ENCODE results near the gene HPCAL1.
A peak's percentile ranks its signal among the peaks of the same experiment; 100 is the strongest.
"Not testable (repeated sequence)": the region's sequence is repeated elsewhere in the genome, so short reads cannot be mapped to it uniquely, and the experiment has no call there.

The HPCAL1 gene

DNA sequence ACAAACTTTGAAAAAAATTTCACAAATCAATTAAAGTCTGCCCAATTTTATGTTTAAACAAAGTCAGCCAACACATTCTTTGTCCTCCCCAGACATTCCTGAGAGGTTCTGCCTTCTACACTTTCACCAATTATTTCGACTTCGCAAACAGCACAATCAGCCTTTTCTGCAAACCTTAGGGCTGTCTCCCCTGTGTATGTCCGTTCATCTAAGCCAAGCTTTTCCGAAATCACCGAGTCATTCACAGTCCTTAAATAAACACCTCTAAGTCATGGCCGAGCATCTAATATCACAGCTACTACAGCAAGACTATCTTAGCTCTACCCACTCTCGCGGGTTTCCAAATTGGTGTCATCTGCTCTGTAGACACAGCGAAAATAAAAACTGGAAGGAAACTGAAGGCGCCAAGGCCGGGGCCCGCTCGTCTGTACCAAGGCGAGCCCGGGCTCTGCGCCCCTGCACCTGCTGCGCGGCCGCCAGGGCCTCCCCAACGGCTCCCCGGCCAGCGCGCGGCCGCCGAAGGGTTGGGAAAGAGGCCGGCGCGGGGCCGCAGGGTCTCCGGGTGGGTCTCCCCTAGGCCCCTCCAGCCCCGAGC lies 144.7 kb downstream of the HPCAL1 start:
- DNase-seq, result peak in 1 of 2 experiments; percentile 55

DNA sequence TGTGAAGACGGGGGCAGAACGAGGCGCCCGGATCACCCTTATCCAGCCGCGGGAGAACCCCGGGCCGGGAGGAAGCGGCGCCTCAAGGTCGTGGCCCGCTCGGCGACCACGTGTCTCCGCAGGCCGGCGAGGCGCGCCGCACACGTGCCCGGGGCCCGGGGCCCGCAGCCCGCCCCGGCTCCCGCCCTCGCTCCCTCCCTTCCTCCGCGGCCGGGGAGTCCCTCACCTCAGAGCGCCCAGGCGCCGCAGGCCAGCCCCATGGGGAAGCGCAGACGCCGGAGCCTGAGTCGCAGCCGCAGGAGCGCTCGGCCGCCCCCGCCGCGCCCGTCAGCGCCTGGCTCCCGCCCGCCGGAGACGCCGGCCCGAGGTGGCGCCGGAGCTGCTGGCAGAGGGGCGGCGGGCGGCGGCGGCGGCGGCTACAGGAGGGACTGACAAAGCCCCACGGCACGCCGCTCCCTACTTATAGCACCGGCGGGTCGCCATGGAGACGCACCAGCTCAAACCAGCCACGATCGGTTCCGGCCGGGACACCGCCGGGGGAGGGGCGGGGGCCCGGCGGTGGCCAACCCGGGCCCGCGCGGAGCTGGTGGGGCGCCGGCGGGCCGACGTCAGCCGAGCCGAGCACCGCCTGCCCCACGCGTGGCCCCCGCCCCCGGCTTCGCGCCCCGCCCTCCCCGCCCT lies 145.3 kb downstream of the HPCAL1 start, which contains the start of gene ODC1:
Gene ODC1 (minus strand): TSS at position 433 of the 681 bp plus-strand sequence. CDS start 3,295 bp downstream, outside the sequence.
- DNase-seq, result peak; percentile 97

- DNase-seq, result peak; percentile 91
These were observed 146.1 kb downstream of the HPCAL1 start for GRCh38 chr2:10448576-10449485.

DNA sequence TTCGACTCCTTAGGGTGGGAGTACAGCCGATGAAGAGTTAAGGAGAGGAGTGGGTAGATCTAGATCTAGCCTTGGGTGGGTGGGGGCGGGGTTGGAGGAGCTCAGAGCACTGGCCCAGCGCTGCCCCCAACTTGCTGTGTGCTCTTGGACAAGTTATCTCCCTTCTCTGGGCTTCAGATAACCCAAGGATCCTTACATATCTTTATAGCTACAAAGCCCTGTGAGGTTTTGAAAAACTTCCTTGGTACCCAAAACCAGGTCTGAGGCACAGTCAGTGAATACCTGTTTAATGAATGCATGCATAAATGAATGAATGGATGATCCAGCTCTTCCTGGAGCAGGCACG lies 146.8 kb downstream of the HPCAL1 start:
- no peak for DNase-seq

- DNase-seq, result no peak
These were observed 147.4 kb downstream of the HPCAL1 start for GRCh38 chr2:10449838-10450691.

GRCh38 chr2:10451819-10452218 lies 149.1 kb downstream of the HPCAL1 start:
- no peak for DNase-seq

- DNase-seq, result no peak
These were observed 149.6 kb downstream of the HPCAL1 start for GRCh38 chr2:10452312-10452711.

DNA sequence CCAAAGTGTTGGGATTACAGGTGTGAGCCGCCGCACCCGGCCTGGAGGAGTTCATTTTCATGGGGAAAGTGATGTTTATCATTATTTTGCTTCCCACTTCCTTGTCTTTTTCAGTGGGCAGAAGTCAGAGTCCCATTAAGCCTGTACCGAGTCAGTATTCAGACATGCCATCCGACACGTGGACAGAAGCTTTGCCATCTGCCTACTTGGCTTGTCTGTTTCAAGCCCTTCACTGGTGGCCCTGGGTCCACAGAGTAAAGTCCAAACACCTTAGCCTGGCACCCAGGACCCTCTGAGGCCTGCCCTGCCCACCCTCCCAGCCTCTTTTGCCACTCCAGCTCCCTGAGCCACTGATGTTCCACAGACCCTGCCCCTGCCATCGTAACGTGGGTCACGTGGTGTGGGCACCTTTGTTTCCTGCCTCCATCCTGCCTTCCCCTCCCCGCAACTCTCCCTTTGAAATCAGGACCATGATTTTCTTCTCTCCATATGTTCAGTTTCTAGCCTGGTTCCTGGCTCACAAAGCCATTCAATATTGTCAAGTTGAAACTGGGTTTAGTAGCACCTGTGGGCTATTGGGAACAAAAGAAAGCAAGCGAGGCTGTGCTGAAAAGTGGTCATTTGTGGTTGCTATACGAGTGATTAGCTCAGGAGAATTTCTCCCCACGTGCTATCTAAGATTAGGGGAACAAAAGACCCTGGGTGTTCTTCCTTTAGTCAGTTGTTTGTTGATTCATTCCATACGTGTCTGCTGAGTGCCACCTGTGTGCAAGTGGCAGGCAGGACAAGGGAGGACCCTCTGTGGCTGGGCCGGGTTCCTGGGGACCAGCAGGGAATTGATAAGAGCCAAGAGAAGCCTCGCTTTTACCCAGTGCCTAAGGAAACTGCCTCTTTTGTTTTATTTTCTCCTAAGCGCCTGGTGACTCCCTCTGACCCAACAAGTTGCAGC lies 150.5 kb downstream of the HPCAL1 start:
- no peak for DNase-seq

GRCh38 chr2:10453905-10454298 lies 151.2 kb downstream of the HPCAL1 start:
- no peak for DNase-seq

DNA sequence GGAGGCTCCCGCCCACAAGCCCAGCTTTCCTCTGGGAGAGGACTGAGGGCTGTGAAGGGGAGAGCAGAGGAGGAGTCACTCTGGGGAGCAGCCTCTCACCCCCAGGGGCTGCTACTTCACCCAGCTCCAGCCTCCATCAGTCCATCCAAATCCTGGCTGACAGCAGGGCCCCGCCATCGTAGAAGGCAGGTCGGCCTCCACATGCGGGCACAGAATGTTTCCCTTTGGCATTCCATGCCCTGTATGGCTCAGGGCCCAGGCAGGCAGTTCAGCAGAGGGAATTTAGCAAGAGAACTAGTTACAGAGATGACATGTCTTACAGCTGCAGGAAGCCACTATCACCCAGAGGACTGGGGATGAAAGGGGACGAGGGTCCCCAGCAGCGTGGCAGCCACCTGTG lies 151.8 kb downstream of the HPCAL1 start:
- no peak for DNase-seq

DNA sequence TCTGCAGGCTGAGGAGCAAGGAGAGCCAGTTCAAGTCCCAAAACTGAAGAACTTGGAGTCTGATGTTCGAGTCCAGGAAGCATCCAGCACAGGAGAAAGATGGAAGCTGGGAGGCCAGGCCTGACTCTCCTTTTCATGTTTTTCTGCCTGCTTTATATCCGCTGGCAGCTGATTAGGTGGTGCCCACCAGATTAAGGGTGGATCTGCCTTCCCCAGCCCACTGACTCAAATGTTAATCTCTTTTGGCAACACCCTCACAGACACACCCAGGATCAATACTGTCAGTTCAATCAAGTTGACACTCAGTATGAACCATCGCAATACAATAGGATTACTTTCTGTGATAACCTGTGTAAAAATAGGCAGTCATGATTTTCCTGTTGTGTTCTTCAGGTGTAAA lies 154.5 kb downstream of the HPCAL1 start:
- not testable (repeated sequence) for DNase-seq

- DNase-seq, result no peak
These were observed 155.3 kb downstream of the HPCAL1 start for GRCh38 chr2:10457846-10458598.

GRCh38 chr2:10460366-10460796 lies 157.7 kb downstream of the HPCAL1 start:
- DNase-seq, result no peak

DNA sequence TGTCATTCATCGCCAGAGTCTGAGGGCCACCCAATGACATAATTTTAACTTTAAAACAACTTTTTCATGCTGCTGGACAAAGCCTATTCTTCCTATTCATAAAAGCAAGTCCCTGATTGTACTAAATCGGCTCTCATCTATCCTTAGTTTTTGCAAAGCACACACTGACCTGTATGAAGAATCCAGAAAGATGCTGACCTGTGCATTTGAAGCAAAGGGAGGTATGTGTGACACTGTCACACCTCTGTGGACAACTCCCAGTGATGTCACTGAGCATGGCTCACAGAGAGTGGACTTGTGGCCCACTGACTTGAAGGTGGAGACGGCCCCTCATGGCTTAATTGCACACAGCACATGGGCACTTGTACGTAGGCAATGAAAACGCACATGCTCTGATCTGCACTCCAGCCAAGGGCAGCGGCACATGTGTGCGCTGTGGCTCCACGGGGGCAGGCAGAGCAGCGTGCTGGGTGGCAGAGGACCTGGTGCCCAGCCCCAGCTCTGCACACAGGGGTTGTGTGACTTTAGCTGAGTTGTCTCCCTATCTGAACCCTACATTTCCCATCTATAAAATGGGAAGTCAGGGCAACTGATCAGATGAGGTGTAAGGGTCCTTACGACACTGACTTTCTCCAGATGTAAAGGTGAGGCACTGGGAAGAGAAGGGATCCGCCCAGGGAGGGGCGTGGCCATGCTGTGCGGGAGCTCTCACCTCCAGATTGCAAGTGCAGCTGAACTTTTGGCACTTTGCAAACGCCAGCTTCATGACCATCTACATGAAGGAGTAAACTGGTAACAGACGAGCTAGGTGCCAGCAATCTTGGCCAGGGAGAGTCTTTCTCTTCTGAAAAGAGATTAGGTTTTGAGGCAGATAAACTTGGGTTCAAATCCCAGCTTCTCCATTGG lies 159.7 kb downstream of the HPCAL1 start:
- no peak for DNase-seq

- DNase-seq, result no peak
These were observed 163.2 kb downstream of the HPCAL1 start for GRCh38 chr2:10465910-10466309.

GRCh38 chr2:10466801-10467200 lies 164.1 kb downstream of the HPCAL1 start:
- no peak for DNase-seq

- DNase-seq, result no peak
These were observed 164.7 kb downstream of the HPCAL1 start for GRCh38 chr2:10467401-10467800.

- no peak for DNase-seq
These were observed 166.6 kb downstream of the HPCAL1 start for GRCh38 chr2:10469301-10469700.

DNA sequence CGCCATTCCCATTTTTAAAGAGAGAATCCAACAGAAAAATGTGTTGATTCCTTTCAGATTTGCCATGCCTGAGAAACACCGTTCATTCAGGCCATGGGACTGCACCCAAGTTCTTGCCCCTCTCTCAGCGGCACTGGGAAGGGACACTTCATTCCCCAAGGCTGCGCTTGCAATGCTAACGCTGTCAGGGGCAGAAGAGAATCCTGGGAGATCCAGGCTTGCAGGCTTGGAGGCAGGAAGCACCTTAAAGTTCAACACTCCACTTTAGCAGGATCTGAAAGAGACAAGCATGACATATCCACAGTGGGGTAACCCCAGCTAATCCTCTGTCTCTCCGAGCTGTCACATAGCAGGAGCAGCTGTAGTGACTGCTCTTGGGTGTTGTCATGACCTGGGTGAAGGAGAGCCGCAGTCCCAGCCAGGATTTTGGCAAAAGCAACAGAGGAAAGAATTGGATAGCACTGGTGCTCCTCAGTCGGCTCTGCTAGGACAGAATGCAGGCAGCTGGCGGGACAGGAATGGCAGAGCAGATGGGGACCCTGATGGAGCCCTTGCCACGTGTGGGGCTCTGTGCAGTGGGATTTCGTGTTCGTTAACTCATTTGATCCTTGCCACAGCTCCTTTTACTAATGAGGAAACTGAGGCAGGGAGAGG lies 167.4 kb downstream of the HPCAL1 start:
- no peak for DNase-seq
